Skin of body (tissue), 2 donors: Measurements from ENCODE around the gene BICRAL. TPM values are rescaled to one million over a fixed set of nuclear protein-coding genes. Genes with fewer than 3 reads are reported as not detected.
"Not testable (repeated sequence)": the region's sequence is repeated elsewhere in the genome, so short reads cannot be mapped to it uniquely, and the experiment has no call there.

Source experiments
- DNase-seq: peaks from one replicate; lab custom pipeline; 2025; lab: John Stamatoyannopoulos, UW
- total RNA-seq: library from RNA; depleted of rRNA; stranded (reverse); fragments of >200 nt; gene quantifications from one replicate; pipeline ENCODE4 v1.2.3, GENCODE V29; 2014

Gene BICRAL
- total RNA-seq, 1 donor from 2014 or later: 10.6 TPM

DNA sequence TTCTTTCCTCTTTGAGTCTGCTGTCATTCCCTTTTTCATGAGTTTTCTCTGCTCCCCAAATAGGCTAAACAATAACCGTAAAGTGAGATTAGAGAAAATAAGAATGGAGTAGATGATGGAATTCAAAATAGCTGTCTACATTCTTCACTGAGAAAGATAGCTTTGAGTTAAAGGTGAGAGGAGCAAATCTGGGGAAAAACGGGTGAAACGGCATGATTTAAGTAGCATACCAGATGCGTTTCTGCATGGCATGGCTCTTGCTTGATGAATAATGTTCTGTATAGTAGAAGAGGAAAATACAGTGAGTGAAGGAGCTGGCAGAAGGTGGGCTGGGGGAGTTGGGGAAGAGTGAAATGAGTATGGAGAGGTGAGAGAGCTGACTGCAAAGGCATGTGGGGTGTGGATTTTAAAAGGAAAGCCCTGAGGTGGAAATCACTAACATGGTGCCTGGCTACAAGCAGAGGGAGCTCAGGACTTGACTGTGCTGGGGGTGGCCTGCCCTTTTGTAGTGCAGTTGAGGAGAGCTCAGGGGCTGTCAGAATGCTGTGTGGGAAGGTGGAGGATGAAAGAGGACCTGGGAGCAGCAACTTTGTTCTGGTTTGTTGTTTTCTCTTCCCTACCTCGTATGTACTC lies 8.8 kb downstream of the BICRAL start:
- DNase-seq: no peak

DNA sequence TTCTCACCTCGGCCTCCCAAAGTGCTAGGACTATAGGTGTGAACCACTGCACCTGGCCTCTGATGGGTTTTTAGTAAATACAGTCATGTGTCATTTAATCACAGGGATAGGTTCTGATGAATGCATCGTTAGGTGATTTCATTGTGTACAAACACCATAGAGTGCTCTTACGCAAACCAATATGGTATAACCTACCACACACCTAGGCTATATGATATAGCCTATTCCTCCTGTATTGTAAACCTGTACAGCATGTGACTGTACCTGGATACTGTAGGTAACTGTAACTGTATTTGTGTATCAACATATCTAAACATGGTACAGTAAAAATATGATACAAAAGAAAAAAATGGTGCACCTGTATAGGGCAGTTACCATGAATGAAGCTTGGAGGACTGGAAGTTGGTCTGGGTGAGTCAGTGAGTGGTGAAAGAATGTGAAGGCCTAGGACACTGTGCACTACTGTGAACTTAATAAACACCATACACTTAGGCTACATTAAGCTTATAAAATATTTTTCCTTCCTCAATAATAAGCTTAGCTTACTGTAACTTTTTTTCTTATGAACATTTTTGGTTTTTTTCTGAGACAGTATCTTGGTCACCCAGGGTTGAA lies 10.0 kb downstream of the BICRAL start:
- no peak for DNase-seq

GRCh38 chr6:42795651-42796050 lies 13.8 kb downstream of the BICRAL start:
- DNase-seq: no peak

DNA sequence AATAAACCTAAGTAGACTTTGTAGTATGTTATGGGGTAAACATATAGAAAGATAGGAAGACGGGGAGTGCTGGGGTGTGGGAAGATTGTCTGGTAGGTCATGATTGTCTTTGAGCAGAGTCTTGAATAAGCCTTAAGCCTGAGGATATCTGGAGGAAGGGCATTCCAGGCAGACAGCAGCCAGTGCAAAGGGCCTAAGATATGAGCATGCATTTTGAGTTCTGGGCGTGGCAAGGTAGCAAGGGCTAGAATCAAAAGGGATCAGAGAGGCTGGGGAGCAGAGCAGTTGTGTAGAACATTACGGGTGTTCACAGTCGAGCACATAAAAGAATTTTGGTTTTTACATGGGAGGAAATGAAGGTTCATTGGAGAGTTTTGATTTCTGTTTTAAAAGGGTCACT lies 14.3 kb downstream of the BICRAL start:
- DNase-seq: no peak

- DNase-seq: not testable (repeated sequence)
These were observed 15.8 kb downstream of the BICRAL start for GRCh38 chr6:42797696-42798095.

- no peak for DNase-seq
These were observed 23.5 kb downstream of the BICRAL start for GRCh38 chr6:42805297-42805861.

DNA sequence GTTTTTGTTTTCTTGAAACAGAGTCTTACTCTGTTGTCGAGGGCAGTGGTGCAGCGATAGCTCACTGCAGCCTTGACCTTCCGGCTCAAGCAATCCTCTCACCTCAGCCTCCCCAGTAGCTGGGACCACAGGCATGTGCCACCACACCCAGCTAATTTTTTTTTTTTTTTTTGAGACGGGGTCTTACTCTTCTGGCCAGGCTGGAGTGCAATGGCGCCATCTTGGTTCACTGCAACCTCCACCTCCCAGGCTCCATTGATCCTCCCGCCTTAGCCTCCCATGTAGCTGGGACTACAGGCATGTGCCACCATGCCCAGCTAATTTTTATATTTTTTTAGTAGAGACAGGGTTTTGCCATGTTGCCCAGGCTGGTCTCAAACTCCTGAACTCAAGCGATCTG lies 24.5 kb downstream of the BICRAL start:
- DNase-seq: not testable (repeated sequence)

DNA sequence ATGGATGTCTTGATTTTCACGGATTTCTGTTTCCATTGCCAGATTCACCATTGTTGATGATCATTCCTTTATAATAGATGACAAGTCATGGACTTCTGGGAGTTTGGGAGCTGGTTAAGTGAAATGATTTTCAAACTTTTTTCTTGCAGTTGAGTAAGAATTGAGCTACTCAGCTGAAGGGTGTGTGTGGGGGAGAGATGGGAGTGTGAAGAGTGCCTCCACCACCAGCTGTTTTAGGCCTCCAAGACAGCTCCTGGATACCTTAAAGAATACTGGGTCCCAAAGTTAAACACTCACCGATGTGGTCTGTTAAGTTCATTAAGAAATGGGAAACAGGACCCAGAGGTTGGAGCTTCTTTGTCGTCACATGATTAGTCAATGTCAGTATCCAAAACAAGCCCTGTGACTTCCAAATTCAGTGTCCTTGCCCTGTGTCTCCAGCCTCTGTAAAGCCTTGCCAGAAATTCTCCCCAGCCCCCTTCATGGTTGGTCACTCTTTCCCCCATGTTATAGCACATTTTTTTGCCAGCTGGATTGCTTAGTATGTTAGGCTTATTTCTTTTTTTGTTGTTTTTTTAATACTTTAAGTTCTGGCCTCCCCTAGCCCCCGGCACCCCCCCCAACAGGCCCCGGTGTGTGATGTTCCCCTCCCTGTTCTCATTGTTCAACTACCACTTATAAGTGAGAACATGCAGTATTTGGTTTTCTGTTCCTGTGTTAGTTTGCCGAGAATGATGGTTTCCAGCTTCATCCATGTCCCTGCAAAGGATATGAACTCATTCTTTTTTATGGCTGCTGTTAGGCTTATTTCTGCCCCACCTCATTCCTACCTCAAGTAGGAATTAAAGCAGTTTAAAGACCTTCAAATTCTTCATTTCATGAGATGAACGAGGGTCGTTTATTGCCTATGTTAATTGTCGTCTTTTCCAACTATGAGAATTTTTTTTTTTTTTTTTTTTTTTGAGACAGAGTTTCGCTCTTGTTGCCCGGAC lies 26.9 kb downstream of the BICRAL start:
- DNase-seq: no peak

DNA sequence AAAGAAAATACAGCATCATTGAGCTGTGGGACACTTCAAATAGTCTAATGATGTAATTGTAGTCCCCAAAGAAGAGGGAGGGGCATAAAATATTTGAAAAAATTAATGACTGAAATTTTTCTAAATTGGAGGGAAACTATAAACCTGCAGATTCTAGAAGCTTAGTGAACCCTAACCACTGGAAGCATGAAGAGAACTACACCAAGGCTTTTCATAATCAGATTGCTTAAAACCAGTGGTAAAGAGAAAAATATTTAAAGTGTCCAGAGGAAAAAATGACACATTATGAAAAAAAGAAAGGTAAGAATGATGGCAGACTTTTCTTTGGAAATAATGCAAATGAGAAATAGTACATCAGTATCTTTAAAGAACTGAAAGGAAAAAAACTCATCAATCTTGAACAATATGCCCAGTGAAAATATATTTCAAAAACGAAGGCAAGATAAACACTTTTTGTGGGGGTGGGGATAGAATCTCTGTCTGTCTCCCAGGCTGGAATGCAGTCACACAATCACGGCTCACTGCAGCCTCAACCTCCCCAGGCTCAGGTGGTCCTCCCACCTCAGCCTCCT lies 31.3 kb downstream of the BICRAL start:
- DNase-seq: no peak

- DNase-seq: no peak
These were observed 32.1 kb downstream of the BICRAL start for GRCh38 chr6:42813906-42814444.

GRCh38 chr6:42815726-42816125 lies 33.9 kb downstream of the BICRAL start:
- DNase-seq: not testable (repeated sequence)

- DNase-seq: no peak
These were observed 36.1 kb downstream of the BICRAL start for GRCh38 chr6:42817907-42818306.

GRCh38 chr6:42818416-42818815 lies 36.6 kb downstream of the BICRAL start:
- DNase-seq: no peak

DNA sequence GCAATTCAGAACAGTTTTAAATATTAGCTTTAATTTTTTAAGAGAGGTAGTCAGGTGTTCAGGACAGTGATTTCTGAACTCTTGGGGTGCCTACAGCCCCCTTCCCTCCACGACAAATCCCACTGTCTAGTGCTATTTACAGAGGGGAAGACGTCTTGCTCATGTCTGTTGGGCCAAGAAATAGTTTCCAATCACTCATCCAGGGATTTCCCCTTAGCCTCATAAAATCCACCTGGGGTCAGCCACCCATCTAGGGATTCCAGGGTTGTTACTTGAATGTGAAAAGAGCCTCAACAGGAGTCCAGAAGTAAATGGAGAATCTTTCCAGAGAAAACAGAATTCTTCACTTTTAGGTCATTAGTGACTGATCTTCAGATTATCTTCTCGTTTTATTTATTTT lies 37.0 kb downstream of the BICRAL start:
- no peak for DNase-seq

DNA sequence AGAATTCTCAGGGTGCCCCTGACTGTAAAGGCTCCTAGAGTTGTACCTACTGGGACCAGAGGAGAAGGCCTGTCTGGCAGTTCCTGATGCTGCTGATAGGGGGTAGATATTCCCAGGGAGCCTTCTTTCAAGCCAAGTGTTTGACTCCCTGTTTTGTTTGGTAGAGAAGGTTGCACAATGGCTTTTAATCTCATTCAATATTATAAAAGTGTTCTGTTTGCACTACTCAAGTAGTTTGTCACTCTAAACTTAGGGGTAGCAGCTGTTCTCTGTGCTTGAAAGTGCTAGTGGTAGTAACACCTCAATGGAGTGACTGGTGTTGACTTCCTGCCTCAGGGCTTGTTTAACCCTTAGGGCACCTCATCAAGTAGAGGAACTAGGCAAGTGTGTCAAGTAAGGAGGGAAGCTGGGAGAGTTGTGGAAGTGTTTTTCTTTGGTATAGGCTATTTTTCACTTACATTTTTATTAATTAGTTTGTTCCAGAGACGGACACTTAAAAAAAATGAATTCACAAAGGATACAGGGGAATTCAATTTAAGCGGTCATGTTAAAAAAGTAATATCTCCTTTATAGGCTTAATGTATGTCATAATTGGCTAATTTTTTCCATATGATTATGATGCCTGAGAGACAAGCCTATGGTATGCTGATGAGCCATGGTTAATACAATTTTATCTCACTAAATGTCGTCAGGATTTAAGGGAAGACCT lies 38.1 kb downstream of the BICRAL start:
- no peak for DNase-seq

GRCh38 chr6:42820512-42821340 lies 38.9 kb downstream of the BICRAL start:
- peak; percentile 48 for DNase-seq

DNA sequence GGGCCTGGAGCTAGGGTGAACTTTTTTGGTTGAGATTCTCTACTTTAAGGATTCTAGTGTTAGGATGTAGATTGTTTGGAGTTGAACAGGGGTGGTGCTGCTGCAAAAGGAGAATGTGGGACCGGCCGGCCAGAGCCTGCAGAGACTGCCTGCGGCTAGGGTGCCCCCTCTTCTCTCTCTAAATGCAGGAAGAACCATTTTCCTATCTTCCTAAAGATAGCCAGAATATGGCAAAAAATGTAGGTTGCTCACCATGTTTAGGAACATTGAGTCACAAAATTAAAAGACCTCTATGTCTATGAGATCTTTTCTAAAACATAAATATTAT lies 39.5 kb downstream of the BICRAL start:
- no peak for DNase-seq

DNA sequence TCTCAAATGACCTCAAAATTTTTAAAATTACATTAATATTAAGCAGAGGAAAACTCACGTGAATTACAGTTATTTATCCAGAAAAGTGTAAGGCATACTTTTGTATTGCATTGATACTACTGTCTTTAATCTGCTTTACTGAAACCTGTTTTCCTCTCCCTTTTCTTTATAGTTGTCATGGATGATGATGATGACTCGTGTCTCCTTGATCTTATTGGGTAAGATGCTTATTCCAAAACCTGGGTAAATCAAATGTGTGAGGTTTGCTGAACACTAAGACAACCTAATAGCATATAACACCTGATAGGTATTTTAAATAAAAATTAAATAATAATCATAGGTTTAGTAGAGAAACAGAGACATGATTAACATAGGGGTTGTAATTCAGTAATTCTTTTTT lies 40.0 kb downstream of the BICRAL start:
- no peak for DNase-seq

- DNase-seq: no peak
These were observed 47.8 kb downstream of the BICRAL start for GRCh38 chr6:42829561-42830092.

- no peak for DNase-seq
These were observed 49.4 kb downstream of the BICRAL start for GRCh38 chr6:42831237-42831636.
